Measurements from ENCODE around the gene FHOD3.

DNA sequence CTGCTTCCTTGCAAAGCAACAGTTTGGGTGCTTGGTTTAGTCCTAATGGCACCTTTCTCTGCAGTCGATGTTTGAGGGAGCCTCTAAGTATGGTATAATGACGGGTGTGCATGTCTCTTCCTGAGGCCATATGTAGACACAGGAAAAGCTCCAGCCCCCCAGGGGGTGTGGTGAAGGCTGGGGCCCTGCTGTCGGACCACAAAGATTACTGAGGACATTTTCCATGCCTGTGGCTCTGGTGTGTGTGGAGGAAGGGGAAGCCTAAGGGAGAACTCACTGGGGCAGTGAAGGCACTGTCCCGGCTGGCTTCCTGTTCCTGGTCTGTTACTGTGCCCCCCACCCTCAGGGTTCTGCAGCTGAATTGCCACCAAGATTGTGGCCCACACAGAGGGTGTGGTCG is 187.1 kb downstream of the FHOD3 start:
- TF ChIP-seq, protein P1, sequence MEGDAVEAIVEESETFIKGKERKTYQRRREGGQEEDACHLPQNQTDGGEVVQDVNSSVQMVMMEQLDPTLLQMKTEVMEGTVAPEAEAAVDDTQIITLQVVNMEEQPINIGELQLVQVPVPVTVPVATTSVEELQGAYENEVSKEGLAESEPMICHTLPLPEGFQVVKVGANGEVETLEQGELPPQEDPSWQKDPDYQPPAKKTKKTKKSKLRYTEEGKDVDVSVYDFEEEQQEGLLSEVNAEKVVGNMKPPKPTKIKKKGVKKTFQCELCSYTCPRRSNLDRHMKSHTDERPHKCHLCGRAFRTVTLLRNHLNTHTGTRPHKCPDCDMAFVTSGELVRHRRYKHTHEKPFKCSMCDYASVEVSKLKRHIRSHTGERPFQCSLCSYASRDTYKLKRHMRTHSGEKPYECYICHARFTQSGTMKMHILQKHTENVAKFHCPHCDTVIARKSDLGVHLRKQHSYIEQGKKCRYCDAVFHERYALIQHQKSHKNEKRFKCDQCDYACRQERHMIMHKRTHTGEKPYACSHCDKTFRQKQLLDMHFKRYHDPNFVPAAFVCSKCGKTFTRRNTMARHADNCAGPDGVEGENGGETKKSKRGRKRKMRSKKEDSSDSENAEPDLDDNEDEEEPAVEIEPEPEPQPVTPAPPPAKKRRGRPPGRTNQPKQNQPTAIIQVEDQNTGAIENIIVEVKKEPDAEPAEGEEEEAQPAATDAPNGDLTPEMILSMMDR (IDR thresholded peaks at IDR 0.05; ENCODE audit: insufficient read depth, low read depth, low read length), result no peak
- no peak for TF ChIP-seq EZH2 (IDR thresholded peaks at IDR 0.05; ENCODE audit: insufficient read depth, low read length)
